Activated gamma-delta T cell treated with anti-CD3 and anti-CD28 coated beads, Interleukin-2, amount 50 U/mL, for 16 hours (primary cell): ENCODE measurements around the gene GNL3.
A peak's percentile ranks its signal among the peaks of the same experiment; 100 is the strongest.

Experiments used
- DNase-seq: peaks from one replicate; pipeline ENCODE4 v3.0.0-alpha.2; 2020; ENCODE audit warnings: low read depth

Gene GNL3

GRCh38 chr3:52688266-52688665, 2.4 kb downstream of the GNL3 start:
- DNase-seq, result no peak

- DNase-seq, result no peak
These were observed 3.3 kb downstream of the GNL3 start for GRCh38 chr3:52689151-52689550.

DNA sequence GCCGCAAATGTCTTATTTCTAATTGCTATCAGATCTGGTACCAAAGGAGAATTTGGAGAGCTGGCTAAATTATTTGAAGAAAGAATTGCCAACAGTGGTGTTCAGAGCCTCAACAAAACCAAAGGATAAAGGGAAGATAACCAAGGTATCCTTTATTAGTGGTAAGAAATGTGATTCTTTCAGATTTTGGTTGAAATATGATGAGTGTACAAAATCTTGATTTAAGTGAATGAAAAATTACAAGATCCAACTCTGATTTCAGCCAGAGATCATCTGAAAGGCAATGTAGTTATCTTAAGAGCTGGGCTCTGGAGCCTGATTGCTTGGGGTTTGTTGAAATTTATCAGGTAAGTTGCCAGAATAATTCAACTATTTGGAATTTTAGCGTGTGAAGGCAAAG, 4.7 kb downstream of the GNL3 start:
- DNase-seq, result no peak

DNA sequence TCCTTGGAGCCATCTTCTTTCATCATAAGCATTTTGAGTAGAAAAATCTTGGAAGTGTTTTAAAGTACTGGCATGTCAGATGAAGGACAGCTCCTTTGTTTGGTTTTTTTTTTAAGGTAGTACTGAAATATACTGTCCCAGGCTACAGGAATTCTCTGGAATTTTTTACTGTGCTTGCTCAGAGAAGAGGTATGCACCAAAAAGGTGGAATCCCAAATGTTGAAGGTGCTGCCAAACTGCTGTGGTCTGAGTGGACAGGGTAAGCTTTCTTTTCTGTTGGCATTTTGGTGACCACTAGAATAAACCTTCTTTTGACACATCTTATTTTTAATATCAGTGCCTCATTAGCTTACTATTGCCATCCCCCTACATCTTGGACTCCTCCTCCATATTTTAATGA, 7.2 kb downstream of the GNL3 start:
- no peak for DNase-seq

GRCh38 chr3:52694528-52695189, 8.8 kb downstream of the GNL3 start:
- no peak for DNase-seq

- DNase-seq, result no peak
These were observed 10.2 kb downstream of the GNL3 start for GRCh38 chr3:52695798-52696671.

DNA sequence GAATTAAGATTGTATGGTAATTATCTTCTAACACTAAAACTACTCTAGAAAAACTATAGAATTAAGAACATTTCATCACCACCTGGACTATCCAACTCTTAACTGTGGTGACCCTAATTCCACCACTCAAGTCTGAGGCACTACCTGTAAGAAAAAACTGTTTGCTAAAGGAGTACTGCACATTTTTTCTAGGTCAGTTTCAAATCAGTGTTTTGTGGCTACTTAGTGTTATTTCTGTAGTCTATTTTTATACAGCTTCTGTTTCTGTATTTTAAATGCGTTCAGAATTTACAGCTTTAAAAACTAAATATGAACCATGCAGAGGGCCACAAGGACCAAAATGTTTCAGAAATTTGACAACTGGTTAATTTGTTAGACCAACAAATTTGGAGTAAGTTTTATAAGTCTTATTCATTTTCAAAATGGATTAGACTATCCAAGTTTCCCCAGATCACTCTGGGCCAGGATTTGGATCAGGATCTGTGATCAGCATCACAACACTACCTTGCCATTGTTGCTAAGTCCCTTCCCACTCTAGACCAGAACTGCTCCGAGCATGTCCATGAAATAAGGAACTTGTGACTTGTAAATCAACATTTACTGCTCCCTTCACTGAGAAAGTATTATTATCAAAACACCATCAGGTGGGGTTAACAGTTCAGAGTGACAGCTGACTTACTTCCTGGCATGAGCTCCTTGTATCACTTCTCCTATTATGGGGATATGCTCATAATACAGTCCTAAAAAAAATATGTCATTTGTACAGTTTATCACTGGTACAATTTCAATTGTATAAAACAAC, 11.2 kb downstream of the GNL3 start:
- no peak for DNase-seq

DNA sequence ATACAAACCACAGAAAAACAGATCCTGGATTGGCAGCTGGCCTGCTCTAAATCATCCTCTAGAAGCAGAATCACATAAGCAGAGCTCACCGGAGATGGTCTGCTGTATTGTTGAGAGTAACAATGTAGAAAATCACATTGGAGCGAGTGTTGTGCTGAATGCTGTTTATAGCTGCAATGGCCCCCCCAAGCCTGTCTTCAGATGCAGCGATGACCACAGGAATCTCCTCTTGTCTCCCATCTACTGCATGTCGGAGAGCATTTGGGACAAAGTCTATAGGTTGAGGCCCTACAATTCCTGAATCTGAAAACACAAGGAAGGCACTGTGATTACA, 11.8 kb downstream of the GNL3 start:
- no peak for DNase-seq

DNA sequence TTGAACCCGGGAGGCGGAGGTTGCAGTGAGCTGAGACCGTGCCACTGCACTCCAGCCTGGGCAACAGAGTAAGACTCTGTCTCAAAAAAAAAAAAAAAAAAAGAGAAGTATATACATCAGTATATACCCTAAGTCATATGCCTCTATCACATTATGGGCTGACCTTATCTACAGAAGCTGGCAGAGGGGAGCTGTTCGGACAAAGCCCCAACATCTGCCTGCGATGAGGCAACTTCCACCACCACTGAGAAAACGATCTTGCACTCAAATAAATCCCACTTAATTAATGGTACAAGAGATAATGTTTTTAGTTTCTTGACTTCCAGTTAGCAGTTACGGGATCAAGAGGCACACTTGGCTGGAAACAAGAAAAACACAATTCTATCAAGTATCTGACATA, 17.5 kb downstream of the GNL3 start:
- DNase-seq, result no peak

DNA sequence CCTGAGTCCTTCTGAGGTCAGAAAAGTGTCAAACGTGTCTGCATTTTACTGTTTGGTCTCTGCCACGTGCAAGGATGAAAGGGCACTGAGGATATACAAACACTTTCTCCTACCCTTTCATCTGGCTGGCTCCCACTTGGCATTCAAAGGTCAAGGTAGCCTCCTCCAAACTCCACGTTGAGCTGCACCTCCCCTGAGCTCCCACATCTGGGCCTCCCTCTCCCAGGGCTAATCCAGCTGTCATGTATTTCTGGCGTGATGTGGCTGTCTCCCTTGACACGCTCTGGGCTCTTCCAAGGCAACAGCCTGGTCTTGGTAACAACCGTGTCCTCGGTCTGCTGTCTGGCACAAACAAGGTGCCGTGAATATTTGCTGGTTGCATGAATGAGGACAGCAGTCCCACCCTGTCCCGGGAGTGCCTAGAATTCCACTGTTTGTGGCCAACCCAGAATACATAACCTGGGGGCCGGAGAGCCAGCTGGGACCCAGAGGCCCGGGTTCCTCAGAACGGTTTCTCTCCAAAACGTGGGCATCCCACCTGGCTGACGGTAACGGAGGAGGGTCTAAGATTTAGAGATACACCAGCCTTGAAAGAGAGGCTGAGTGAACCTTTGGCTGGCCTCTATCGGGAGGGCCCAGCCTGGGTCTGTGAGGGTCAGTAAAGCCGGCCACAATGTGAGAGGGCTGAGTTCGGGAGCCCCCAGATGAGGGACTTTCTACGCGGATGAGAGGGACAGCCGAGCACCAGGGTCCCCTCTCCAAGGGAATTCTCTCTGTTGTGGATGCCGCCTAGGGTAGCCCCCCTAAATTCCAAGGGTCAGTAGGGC, 19.0 kb downstream of the GNL3 start:
- DNase-seq, result no peak

- DNase-seq, result no peak
These were observed 19.5 kb downstream of the GNL3 start for GRCh38 chr3:52705438-52705687.

DNA sequence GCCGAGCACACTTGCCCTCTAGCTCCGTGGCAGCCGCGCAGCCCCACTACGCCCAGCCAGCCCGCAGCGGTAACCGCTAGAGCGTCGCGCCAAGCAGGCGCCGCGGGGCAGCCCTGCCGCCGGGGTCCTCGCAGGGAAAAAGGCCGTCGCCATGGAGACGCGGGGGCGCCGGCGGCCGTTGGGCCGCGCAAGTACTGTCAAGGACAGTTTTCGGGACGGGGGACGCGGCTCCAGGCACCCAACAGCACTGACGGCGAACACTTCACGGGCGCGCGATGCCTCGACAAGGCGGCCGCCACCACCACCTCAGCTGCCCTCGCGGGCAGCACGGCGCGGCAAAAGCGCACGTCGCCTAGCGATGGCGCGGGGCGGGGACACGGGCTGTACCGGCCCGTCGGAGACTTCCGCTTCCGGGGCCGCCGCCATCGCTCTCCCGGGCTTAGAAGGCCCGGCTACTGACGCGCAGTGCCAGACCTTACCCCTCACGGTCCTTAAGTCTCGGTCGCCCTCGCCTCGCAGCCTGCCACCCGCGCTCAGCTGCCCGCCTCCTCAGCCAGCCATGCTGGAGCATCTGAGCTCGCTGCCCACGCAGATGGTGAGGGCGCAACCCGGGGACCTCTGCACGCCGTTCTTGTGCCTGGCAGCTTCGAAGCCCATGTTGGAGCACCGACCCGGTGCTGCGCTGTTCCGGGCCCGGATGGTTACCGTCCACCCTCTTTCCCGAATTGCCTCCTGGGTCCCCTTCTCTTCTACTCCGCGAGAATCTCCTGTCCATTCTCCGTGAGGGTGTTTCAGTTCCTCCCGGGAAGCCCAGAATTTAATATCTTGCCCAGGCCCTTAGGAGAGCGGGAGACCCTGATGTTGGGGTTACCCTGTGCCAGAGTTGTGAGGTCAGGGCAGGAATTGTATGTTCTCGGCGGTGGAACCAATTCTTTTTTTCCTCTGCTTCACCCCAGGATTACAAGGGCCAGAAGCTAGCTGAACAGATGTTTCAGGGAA, 20.2 kb downstream of the GNL3 start, which contains the start of the genes GLT8D1 and SPCS1:
GLT8D1 (minus strand) TSS at position 104 of the 999 bp plus-strand sequence. CDS start 5,331 bp downstream, outside the sequence.
SPCS1 (plus strand) TSS at position 419 of the 999 bp plus-strand sequence; CDS start at position 560, 141 bp downstream.
- peak; percentile 72 for DNase-seq

DNA sequence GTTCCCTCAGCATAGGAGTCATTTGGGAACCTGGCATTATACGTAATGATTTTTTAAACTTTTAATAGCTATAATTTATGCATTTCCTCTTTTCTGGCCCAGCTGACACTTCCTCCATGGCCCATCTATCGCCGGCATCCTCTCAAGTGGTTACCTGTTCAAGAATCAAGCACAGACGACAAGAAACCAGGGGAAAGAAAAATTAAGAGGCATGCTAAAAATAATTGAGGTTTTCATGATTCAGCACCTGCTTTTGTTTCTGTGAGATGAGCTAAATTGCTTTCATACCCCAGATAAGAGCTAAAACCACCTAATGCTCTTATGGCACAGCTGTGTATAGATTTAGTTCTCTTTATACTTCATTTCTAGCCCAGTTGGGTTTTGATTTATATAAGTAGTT, 21.8 kb downstream of the GNL3 start:
- DNase-seq, result no peak

GRCh38 chr3:52710512-52710911, 24.7 kb downstream of the GNL3 start:
- no peak for DNase-seq

DNA sequence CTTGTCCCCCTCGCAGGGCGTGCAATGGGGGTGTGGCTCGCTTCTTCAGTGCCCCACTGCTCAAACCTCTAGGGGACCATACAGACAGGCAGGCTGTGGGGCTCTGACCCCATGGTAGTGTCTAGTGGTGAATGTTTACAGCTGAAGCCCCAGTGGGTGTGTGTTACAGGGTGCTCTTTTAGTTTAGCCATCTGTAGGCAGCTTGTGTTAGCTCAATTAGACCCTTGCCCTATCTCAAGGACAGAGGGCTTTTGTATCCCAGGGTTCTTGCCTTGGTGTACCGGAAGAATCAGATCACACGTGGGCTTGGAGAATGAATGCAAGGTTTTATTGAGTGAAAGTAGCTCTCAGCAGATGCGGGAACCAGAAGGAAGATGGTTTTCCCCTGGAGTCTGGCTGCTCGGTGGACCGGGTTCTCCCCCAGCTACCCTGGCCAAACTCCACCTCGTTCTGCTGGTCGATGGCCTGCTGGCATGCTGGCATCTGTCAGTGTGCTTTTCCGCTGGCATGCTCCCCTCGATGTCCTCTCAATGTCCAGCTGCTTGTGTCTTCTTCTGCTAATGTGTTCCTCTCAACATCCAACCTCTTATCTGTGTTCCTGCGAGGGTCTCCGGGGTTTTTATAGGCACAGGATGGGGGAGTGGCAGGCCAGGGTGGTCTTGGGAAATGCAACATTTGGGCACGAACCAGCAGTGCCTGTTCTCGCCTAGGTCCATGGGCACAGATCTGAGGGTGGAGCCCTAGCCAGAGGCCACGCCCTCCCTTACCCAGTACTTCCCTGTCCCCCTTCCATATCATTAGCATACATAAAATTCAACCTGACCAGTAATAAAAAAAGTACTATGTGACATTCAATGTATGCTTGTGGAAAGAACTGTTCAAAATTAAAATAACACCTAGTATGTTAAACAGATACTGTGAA, 26.7 kb downstream of the GNL3 start:
- DNase-seq, result no peak

DNA sequence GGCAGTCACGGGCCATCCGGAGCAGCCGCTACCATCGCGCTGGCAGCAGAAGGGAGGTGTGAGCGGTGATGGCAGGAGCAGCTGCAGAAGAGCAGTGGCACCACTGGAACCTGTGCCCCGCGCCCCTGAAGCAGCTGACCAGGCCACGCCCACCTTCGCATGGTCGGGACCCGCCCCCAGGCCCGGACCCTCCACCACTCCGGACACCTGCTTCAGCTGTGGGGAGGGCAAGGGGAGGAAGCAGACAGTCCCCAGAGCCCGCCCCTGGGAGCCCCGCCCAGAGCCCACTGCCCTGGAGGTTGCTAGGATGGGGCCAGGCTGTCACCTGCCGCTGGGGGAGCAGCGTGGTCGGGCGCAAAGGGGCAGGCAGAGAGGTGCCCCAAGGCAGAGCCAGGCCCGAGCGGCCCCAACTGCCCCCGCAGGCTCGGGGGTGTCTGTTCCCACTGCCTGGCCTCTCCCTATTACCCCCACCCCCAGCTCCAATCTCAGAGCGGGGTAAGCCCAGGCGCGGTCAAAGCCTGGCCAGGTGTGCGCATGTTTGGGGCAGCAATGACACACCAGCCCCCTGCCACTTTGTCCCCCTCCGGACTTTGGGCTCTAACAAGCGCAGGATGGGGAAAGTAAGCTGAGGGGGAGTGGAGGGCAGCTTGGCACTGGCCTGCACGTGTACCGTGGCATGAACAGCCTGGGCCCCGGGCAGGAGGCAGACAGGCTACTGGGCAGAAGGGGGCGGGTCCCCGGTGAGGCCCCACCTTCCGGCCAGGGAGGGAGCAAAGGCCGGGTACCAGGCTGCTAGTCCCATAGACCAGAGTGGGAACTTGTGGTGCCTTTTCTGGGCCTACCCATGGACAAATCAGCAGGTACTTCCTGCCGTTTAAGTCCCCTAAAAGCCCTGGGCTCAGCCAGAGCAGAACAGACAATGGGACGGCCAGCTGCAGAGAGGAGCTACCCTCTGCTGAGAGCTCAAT, 28.8 kb downstream of the GNL3 start:
- no peak for DNase-seq

DNA sequence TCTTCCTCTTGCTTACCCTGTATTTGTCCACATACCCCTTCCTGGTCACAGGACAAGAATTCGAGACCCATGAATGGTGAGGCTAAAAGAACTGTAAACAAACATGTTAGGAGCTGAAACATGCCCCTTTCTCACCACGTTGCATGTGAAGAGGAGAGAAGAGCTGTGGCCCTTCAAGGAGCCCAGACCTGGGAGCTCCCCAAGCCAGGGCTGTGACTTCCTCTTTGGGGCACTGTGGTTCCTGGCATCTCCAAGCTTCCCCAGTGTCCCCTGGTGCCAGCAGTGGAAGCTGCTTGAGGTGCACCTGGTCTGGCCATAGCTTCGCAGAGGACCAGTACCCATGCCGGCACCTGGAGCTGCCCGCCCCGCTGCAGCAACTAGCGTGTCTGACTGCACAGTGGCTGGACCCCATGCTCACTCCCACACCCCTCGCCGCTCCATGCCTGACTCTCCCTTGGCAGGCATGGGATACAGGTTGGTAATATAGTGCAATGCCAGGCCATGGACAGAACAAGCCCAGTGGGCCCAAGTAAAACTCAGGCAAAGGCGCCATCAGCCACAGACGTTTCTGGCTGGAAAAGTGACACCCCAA, 30.0 kb downstream of the GNL3 start:
- DNase-seq, result no peak

DNA sequence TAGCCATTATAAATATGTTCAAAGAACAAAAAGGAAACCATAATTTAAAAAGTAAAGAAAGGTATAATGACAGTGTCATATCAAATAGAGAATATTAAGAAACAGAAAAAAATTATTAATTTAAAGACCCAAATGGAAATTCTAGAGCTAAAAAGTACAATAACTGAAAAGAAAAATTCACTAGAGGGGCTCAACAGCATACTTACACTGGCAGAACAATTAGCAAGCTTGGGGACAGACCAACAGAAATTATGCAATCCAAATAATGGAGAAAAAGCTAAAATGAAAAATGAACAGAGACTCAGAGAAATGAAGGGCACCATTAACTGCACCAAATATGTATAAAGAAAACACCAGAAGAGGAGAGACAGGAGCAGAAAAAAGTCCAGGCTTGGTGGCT, 33.8 kb downstream of the GNL3 start:
- DNase-seq, result no peak
